OCI-LY7 (cell line): ENCODE measurements around the gene ATP1B3. TPM values are rescaled to one million over a fixed set of nuclear protein-coding genes. Genes with fewer than 3 reads are reported as not detected.

Source experiments
- BruUV-seq: library from RNA; stranded (reverse); fragments of 400-500 nt; replicated peaks from 2 replicates; lab custom pipeline; 2021; lab: Mats Ljungman, UMichigan
- CTCF ChIA-PET: fragments of 300-600 bp; sonication (Branson Sonifier 250); formaldehyde crosslinking; loops from one replicate; lab custom pipeline; 2022; ENCODE audit warnings: antibody characterized with exemption; ENCODE audit not compliant: unreplicated experiment; lab: Charles Lee
- POLR2A ChIA-PET: fragments of 300-600 bp; sonication (Branson Sonifier 250); formaldehyde crosslinking; loops from one replicate; lab custom pipeline; 2022; ENCODE audit warnings: antibody characterized with exemption; lab: Charles Lee
- DNase-seq: peaks from one replicate; pipeline ENCODE4 v3.0.0-alpha.2; 2015; ENCODE audit warnings: low spot score
- H2AFZ ChIP-seq: fragments of 200-600 bp; sonication (generic), shearing (Covaris generic); 2 replicates; pipeline ENCODE4 v1.6.1; 2014; ENCODE audit warnings: mild to moderate bottlenecking, antibody characterized with exemption, low read length, moderate library complexity
- H3K27ac ChIP-seq: fragments of 200-600 bp; sonication (generic); 2 replicates; pipeline ENCODE4 v1.5.1; 2014; ENCODE audit warnings: mixed run types, low read depth, mild to moderate bottlenecking, moderate library complexity, low read length, inconsistent platforms; ENCODE audit not compliant: poor library complexity, severe bottlenecking
- H3K36me3 ChIP-seq: fragments of 200-600 bp; sonication (generic); 2 replicates; pipeline ENCODE4 v1.6.1; 2014; ENCODE audit warnings: mild to moderate bottlenecking, antibody characterized with exemption, low read length, moderate library complexity, mixed read lengths; ENCODE audit not compliant: insufficient read depth
- H3K4me1 ChIP-seq: fragments of 200-600 bp; sonication (generic); 2 replicates; pipeline ENCODE4 v1.5.1; 2014; ENCODE audit warnings: mild to moderate bottlenecking, low read length; ENCODE audit not compliant: insufficient read depth, poor library complexity, severe bottlenecking
- H3K4me2 ChIP-seq: fragments of 200-600 bp; sonication (generic); 2 replicates; pipeline ENCODE4 v1.6.1; 2014; ENCODE audit warnings: mild to moderate bottlenecking, low read length
- H3K4me3 ChIP-seq: fragments of 200-600 bp; sonication (generic); 2 replicates; pipeline ENCODE4 v1.5.1; 2014; ENCODE audit warnings: mild to moderate bottlenecking, low read depth, low read length; ENCODE audit not compliant: poor library complexity, severe bottlenecking
- H3K79me2 ChIP-seq: fragments of 200-600 bp; sonication (generic); 2 replicates; pipeline ENCODE4 v1.6.1; 2016; ENCODE audit warnings: low read depth, mild to moderate bottlenecking, low read length, moderate library complexity, mixed read lengths; ENCODE audit not compliant: insufficient read depth
- H3K9me2 ChIP-seq: fragments of 200-600 bp; sonication (generic); 2 replicates; pipeline ENCODE4 v1.6.1; 2016; ENCODE audit warnings: mild to moderate bottlenecking, low read length, mixed read lengths; ENCODE audit not compliant: insufficient read depth
- H3K9me3 ChIP-seq: fragments of 200-600 bp; sonication (generic); 2 replicates; pipeline ENCODE4 v1.6.1; 2014; ENCODE audit warnings: mild to moderate bottlenecking, mixed run types, low read length, mixed read lengths
- H4K20me1 ChIP-seq: fragments of 200-600 bp; sonication (generic); 2 replicates; pipeline ENCODE4 v1.6.1; 2014; ENCODE audit warnings: mild to moderate bottlenecking, antibody characterized with exemption, low read length, moderate library complexity, mixed read lengths; ENCODE audit not compliant: insufficient read depth
- EZH2phosphoT487 ChIP-seq: fragments of 200-600 bp; sonication (generic); IDR thresholded peaks from 2 replicates; pipeline ENCODE4 v1.6.1; 2018; ENCODE audit warnings: low read depth, borderline replicate concordance, mild to moderate bottlenecking, mixed run types, antibody characterized with exemption, low read length, moderate library complexity, mixed read lengths
- intact Hi-C: fragments of 100-400 bp; cut with micrococcal nuclease; formaldehyde crosslinking; loops from one replicate; pipeline ENCODE4 v1.10.0; 2022; ENCODE audit not compliant: unreplicated experiment
- total RNA-seq, 2 experiments: library from RNA; depleted of rRNA in 1 of 2; stranded (reverse); fragments of >200 nt in 1 of 2; shearing (Covaris generic) in 1 of 2; gene quantifications; 2 replicates each; pipeline ENCODE4 v1.2.3, GENCODE V29; 2014 to 2022
- TF ChIP-seq, protein P1 (sequence below): fragments of 200-600 bp; sonication (generic); conservative IDR thresholded peaks from 2 replicates; pipeline ENCODE4 v1.5.1; 2014; ENCODE audit warnings: mild to moderate bottlenecking, antibody characterized with exemption, low read length, moderate library complexity, mixed read lengths

The ATP1B3 gene
- total RNA-seq, 2 experiments from 2014 or later, result 53.8 to 133 TPM

DNA sequence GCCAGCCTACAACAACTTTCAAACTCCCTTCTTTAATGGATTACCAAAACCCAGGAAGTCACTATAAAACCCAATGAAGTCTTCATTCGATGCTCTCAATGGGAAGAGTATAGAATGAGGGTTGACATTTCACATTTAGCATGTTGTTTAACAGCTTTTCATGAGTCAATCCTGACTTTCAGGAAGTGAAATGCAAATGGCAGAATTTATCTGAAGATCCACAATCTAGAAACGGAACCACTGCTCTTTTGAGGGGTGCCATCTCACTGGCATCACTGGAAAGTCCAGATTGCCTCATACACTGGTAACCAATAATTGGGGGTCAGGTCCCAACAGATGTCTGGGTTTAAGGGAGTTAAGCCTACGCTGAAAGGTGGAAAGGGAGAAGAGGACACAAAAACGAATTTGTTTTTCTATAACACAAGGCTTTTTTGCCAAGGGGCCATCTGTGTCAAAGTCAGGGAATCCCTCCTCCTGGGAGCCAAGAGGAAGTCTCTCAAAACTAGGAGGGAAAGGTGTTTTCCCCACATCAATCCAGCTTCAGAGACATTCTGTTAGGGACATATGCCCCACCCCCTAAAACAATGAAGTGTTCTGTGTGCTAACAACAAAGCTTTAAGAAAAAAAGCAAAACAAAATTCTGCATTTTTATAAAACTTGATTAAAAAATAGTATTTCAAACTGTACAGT is 12.0 kb upstream of the ATP1B3 start:
- ChIA-PET CTCF (no interaction called here), POLR2A (interaction anchor here (0.6 to 0.7 kb wide), 2 partner anchors 38 to 226 kb away, joined by 3 to 7 read pairs; no protein-coding TSS in a partner anchor)
- Histone ChIP-seq H3K36me3 (no peaks in the 10 kb centered on the region), H3K4me3 (no peak overlapping the region), H3K79me2 (no peaks in the 10 kb centered on the region), H3K9me2 (no peaks in the 10 kb centered on the region), H3K27ac (no peak overlapping the region), H2AFZ (no peak overlapping the region), H4K20me1 (no peaks in the 10 kb centered on the region), H3K4me1 (no peaks in the 10 kb centered on the region), H3K9me3 (no peaks in the 10 kb centered on the region), H3K4me2 (no peak overlapping the region)
- intact Hi-C loops, result no loop called here
- TF ChIP-seq EZH2phosphoT487, result no peak
- TF ChIP-seq, protein P1, sequence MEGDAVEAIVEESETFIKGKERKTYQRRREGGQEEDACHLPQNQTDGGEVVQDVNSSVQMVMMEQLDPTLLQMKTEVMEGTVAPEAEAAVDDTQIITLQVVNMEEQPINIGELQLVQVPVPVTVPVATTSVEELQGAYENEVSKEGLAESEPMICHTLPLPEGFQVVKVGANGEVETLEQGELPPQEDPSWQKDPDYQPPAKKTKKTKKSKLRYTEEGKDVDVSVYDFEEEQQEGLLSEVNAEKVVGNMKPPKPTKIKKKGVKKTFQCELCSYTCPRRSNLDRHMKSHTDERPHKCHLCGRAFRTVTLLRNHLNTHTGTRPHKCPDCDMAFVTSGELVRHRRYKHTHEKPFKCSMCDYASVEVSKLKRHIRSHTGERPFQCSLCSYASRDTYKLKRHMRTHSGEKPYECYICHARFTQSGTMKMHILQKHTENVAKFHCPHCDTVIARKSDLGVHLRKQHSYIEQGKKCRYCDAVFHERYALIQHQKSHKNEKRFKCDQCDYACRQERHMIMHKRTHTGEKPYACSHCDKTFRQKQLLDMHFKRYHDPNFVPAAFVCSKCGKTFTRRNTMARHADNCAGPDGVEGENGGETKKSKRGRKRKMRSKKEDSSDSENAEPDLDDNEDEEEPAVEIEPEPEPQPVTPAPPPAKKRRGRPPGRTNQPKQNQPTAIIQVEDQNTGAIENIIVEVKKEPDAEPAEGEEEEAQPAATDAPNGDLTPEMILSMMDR, result no peak
- no TSS peak for BruUV-seq
- DNase-seq, result no peak

DNA sequence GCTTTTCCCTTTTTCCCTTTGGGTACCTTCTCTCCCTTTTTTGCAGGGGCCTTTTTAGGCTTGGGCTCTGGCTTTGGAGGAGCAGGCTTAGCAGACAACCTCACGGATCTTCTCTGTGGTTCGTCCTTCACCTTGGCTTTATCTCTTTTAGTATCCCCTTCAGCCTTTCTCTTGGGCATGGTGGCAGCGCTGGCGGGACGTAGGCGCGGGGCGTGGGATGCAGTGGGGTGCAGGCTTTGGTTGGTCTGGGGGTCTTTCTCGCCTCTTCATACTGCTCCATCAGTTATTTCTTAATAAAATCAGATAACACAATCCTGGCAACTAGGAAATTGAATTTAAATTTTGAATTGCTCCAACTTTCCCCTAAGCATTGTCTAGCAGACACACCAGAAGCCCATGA is 11.3 kb upstream of the ATP1B3 start:
- Histone ChIP-seq H3K9me3 (no peaks in the 10 kb centered on the region), H3K79me2 (no peaks in the 10 kb centered on the region), H3K9me2 (no peaks in the 10 kb centered on the region), H3K4me1 (no peaks in the 10 kb centered on the region), H3K4me2 (no peak overlapping the region), H3K4me3 (no peak overlapping the region), H3K27ac (no peak overlapping the region), H2AFZ (no peak overlapping the region), H4K20me1 (no peaks in the 10 kb centered on the region), H3K36me3 (no peaks in the 10 kb centered on the region)
- no peak for TF ChIP-seq EZH2phosphoT487
- TF ChIP-seq, protein P1, result no peak
- ChIA-PET CTCF (no interaction called here), POLR2A (interaction anchor here (0.6 to 1.0 kb wide), 3 partner anchors 10 to 222 kb away, joined by 3 to 4 read pairs (median 4); no protein-coding TSS in a partner anchor)
- BruUV-seq, result no TSS peak
- intact Hi-C loops, result no loop called here
- no peak for DNase-seq
